Measurements from ENCODE around the gene SLC39A11.
"Not testable (repeated sequence)": the region's sequence is repeated elsewhere in the genome, so short reads cannot be mapped to it uniquely, and the experiment has no call there.

Gene SLC39A11

GRCh38 chr17:73105431-73105830 is 12.9 kb upstream of the SLC39A11 start:
- DNase-seq, result no peak

GRCh38 chr17:73104450-73104849 is 12.0 kb upstream of the SLC39A11 start:
- DNase-seq, result no peak

- no peak for DNase-seq
These were observed 11.3 kb upstream of the SLC39A11 start for GRCh38 chr17:73103641-73104335.

- DNase-seq, result no peak
These were observed 8.5 kb upstream of the SLC39A11 start for GRCh38 chr17:73101031-73101430.

- DNase-seq, result no peak
These were observed 7.9 kb upstream of the SLC39A11 start for GRCh38 chr17:73100363-73100762.

- DNase-seq, result no peak
These were observed 7.0 kb upstream of the SLC39A11 start for GRCh38 chr17:73099511-73099910.

- DNase-seq, result no peak
These were observed 6.4 kb upstream of the SLC39A11 start for GRCh38 chr17:73098919-73099318.

GRCh38 chr17:73097973-73098765 is 5.7 kb upstream of the SLC39A11 start:
- DNase-seq, result not testable (repeated sequence)

GRCh38 chr17:73096866-73097265 is 4.4 kb upstream of the SLC39A11 start:
- DNase-seq, result no peak

- no peak for DNase-seq
These were observed 3.7 kb upstream of the SLC39A11 start for GRCh38 chr17:73096211-73096610.

GRCh38 chr17:73093286-73093685 is 798 bp upstream of the SLC39A11 start:
- no peak for DNase-seq

GRCh38 chr17:73091770-73092522 is 542 bp downstream of the SLC39A11 start:
- DNase-seq, result peak; percentile 57

GRCh38 chr17:73091410-73091769 is 1.1 kb downstream of the SLC39A11 start:
- no peak for DNase-seq

- DNase-seq, result no peak
These were observed 1.9 kb downstream of the SLC39A11 start for GRCh38 chr17:73090396-73091202.

GRCh38 chr17:73089322-73090317 is 2.9 kb downstream of the SLC39A11 start:
- DNase-seq, result no peak

- DNase-seq, result no peak
These were observed 3.9 kb downstream of the SLC39A11 start for GRCh38 chr17:73088561-73088960.

- no peak for DNase-seq
These were observed 9.1 kb downstream of the SLC39A11 start for GRCh38 chr17:73083432-73083831.

GRCh38 chr17:73074566-73074965 is 17.9 kb downstream of the SLC39A11 start:
- DNase-seq, result no peak

- no peak for DNase-seq
These were observed 20.1 kb downstream of the SLC39A11 start for GRCh38 chr17:73072219-73072962.

GRCh38 chr17:73071066-73071999 is 21.2 kb downstream of the SLC39A11 start:
- peak; percentile 59 for DNase-seq

Data from EL (cell line).